HepG2 (cell line): ENCODE data around the gene TBCD. TPM values are rescaled to one million over a fixed set of nuclear protein-coding genes. Genes with fewer than 3 reads are reported as not detected.

Experiments used
- E2F1 ChIP-seq: sonication (generic); formaldehyde crosslinking; IDR thresholded peaks from 2 replicates; pipeline ENCODE4 v1.5.0; 2020; ENCODE audit warnings: missing genetic modification reagents
- EEA1 ChIP-seq: sonication (generic); formaldehyde crosslinking; IDR thresholded peaks from 2 replicates; pipeline ENCODE4 v1.5.1; 2020; ENCODE audit warnings: mild to moderate bottlenecking, missing genetic modification reagents, borderline replicate concordance
- HOXA3 ChIP-seq: sonication (generic); formaldehyde crosslinking; IDR thresholded peaks from 2 replicates; pipeline ENCODE4 v1.5.0; 2020; ENCODE audit warnings: missing genetic modification reagents
- LCORL ChIP-seq, 2 experiments: fragments of 450-650 bp in 1 of 2; sonication (generic) in 1 of 2; formaldehyde crosslinking in 1 of 2; IDR thresholded peaks; 2 replicates each; pipeline versions ENCODE4 v1.5.0 to v1.6.1; 2017 to 2020; ENCODE audit warnings: antibody characterized with exemption in 1 of 2, missing genetic modification reagents in 1 of 2
- NONO ChIP-seq, 2 experiments: fragments of 450-650 bp in 1 of 2; sonication (generic) in 1 of 2; formaldehyde crosslinking in 1 of 2; IDR thresholded peaks in 1 of 2; conservative IDR thresholded peaks in 1 of 2; 2 replicates each; pipeline versions ENCODE4 v1.6.1 to v1.8.0; 2017 to 2022; ENCODE audit warnings: mild to moderate bottlenecking in 1 of 2, missing genetic modification reagents in 1 of 2, moderate library complexity in 1 of 2
- POGZ ChIP-seq: sonication (generic); formaldehyde crosslinking; IDR thresholded peaks from 2 replicates; pipeline ENCODE4 v1.4.0; 2020; ENCODE audit warnings: mild to moderate bottlenecking, missing genetic modification reagents
- POLR2G ChIP-seq: fragments of 200-400 bp; formaldehyde crosslinking; IDR thresholded peaks from 2 replicates; pipeline ENCODE4 v1.6.1; 2018; ENCODE audit warnings: mild to moderate bottlenecking, low read depth, low read length, moderate library complexity
- RBFOX2 ChIP-seq: fragments of 200-400 bp; formaldehyde crosslinking; IDR thresholded peaks from 2 replicates; pipeline ENCODE4 v1.6.1; 2017; ENCODE audit warnings: low read depth, mild to moderate bottlenecking, low read length
- RERE ChIP-seq: IDR thresholded peaks from 2 replicates; pipeline ENCODE4 v1.6.1; 2016; ENCODE audit warnings: low read depth, missing genetic modification reagents, missing compliant biosample characterization
- TFDP2 ChIP-seq: sonication (generic); formaldehyde crosslinking; IDR thresholded peaks from 2 replicates; pipeline ENCODE4 v1.4.0; 2020; ENCODE audit warnings: missing genetic modification reagents
- ZNF18 ChIP-seq: sonication (generic); formaldehyde crosslinking; IDR thresholded peaks from 2 replicates; pipeline ENCODE4 v1.8.0; 2022; ENCODE audit warnings: mild to moderate bottlenecking, missing genetic modification reagents; ENCODE audit not compliant: insufficient replicate concordance
- ZNF275 ChIP-seq: sonication (generic); formaldehyde crosslinking; IDR thresholded peaks from 2 replicates; pipeline ENCODE4 v1.8.0; 2022; ENCODE audit warnings: missing genetic modification reagents, mild to moderate bottlenecking, inconsistent platforms, borderline replicate concordance
- ZNF282 ChIP-seq: fragments of 450-650 bp; IDR thresholded peaks from 2 replicates; pipeline ENCODE4 v1.6.1; 2018; ENCODE audit not compliant: partially characterized antibody
- ZNF430 ChIP-seq: sonication (generic); formaldehyde crosslinking; IDR thresholded peaks from 2 replicates; pipeline ENCODE4 v1.9.0; 2021; ENCODE audit warnings: mild to moderate bottlenecking, missing genetic modification reagents
- ZNF781 ChIP-seq: sonication (generic); formaldehyde crosslinking; IDR thresholded peaks from 2 replicates; pipeline ENCODE4 v1.5.1; 2020; ENCODE audit warnings: borderline replicate concordance, mild to moderate bottlenecking, missing genetic modification reagents; ENCODE audit errors: not compliant biosample characterization
- polyA plus RNA-seq, 8 experiments: library from polyadenylated mRNA; depleted of rRNA in 3 of 8; stranded (reverse) in 7 of 8; unstranded in 1 of 8; fragments of >200 nt; fragmentation: Illumina TruSeq in 4 of 8; extraction: Trizol in 4 of 8; gene quantifications; 2 replicates each; pipeline versions ENCODE4 v1.2.1 to v1.2.3, GENCODE V29; 2011 to 2016; ENCODE audit warnings: low read depth in 4 of 8, missing spikeins in 1 of 8, mixed read lengths in 1 of 8; ENCODE audit not compliant: insufficient read depth in 1 of 8
- total RNA-seq, 5 experiments: library from RNA; depleted of rRNA; stranded (reverse); fragments of >200 nt; fragmentation: Illumina TruSeq; extraction: Trizol; gene quantifications; 2 replicates each; pipeline ENCODE4 v1.2.3, GENCODE V29; 2016; ENCODE audit warnings: low read depth in 1 of 5

TBCD gene
- total and polyA plus RNA-seq, 2 of the 13 experiments (the other 11 are each of a cell fraction or from before 2014, with no cell fraction given), result 33.9 to 54.8 TPM

GRCh38 chr17:82716203-82717010, 35.5 kb upstream of the TBCD start, which contains the start of gene FN3KRP (continued):
- TF ChIP-seq ZNF18 (CRISPR knock-in tag) (peak; percentile 45), POGZ (CRISPR knock-in tag) (0 out of 2 replicates have a peak, but pooled peaks have one; percentile 40), ZNF275 (no peak), POLR2G (peak; percentile 69), NONO (IDR thresholded peaks at IDR 0.05) (no peak), NONO (CRISPR knock-in tag; conservative IDR thresholded peaks at IDR 0.05) (0 out of 2 replicates have a peak, but pooled peaks have one; percentile 35), ZNF781 (no peak), ZNF430 (CRISPR knock-in tag) (no peak; the same call in 1 of the 2 replicates), ZNF282 (no peak), EEA1 (CRISPR knock-in tag) (no peak), RERE (CRISPR knock-in tag) (no peak), LCORL (IDR thresholded peaks at IDR 0.05) (no peak), LCORL (CRISPR knock-in tag; IDR thresholded peaks at IDR 0.05) (peak; percentile 3; the same call in 1 of the 2 replicates), E2F1 (CRISPR knock-in tag) (peak; percentile 34), TFDP2 (CRISPR knock-in tag) (peak; percentile 89), RBFOX2 (peak; percentile 76), HOXA3 (CRISPR knock-in tag) (peak; percentile 39; the same call in 1 of the 2 replicates)
